ENCODE data around the gene MMEL1.

The MMEL1 gene

GRCh38 chr1:2548068-2548589 lies 84.7 kb downstream of the MMEL1 start:
- Histone ChIP-seq H3K4me3 (replicated peaks; ENCODE audit: insufficient read depth, low read length) (peak overlapping the region; percentile 69), H3K27ac (replicated peaks) (peak overlapping the region; percentile 91), H3K27me3 (ENCODE audit: insufficient read depth, poor library complexity, severe bottlenecking) (no peaks in the 10 kb centered on the region)
- TF ChIP-seq, protein P1, sequence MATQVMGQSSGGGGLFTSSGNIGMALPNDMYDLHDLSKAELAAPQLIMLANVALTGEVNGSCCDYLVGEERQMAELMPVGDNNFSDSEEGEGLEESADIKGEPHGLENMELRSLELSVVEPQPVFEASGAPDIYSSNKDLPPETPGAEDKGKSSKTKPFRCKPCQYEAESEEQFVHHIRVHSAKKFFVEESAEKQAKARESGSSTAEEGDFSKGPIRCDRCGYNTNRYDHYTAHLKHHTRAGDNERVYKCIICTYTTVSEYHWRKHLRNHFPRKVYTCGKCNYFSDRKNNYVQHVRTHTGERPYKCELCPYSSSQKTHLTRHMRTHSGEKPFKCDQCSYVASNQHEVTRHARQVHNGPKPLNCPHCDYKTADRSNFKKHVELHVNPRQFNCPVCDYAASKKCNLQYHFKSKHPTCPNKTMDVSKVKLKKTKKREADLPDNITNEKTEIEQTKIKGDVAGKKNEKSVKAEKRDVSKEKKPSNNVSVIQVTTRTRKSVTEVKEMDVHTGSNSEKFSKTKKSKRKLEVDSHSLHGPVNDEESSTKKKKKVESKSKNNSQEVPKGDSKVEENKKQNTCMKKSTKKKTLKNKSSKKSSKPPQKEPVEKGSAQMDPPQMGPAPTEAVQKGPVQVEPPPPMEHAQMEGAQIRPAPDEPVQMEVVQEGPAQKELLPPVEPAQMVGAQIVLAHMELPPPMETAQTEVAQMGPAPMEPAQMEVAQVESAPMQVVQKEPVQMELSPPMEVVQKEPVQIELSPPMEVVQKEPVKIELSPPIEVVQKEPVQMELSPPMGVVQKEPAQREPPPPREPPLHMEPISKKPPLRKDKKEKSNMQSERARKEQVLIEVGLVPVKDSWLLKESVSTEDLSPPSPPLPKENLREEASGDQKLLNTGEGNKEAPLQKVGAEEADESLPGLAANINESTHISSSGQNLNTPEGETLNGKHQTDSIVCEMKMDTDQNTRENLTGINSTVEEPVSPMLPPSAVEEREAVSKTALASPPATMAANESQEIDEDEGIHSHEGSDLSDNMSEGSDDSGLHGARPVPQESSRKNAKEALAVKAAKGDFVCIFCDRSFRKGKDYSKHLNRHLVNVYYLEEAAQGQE (IDR thresholded peaks at IDR 0.05; ENCODE audit: insufficient replicate concordance, low read depth), result no peak
- TF ChIP-seq POLR2AphosphoS5 (IDR thresholded peaks at IDR 0.05; ENCODE audit: low read depth) (no peak), CTCF (IDR thresholded peaks at IDR 0.05; ENCODE audit: insufficient read depth, low read length) (peak; percentile 91), GABPA (IDR thresholded peaks at IDR 0.05; ENCODE audit: low read depth) (no peak), SPI1 (IDR thresholded peaks at IDR 0.05; ENCODE audit: borderline replicate concordance, low read depth) (peak; percentile 36; the same call in 1 of the 2 replicates)
- DNase-seq (ENCODE audit: low read depth in 1 of 2, low spot score in 1 of 2), result peak in 1 of 2 experiments; percentile 88

DNA sequence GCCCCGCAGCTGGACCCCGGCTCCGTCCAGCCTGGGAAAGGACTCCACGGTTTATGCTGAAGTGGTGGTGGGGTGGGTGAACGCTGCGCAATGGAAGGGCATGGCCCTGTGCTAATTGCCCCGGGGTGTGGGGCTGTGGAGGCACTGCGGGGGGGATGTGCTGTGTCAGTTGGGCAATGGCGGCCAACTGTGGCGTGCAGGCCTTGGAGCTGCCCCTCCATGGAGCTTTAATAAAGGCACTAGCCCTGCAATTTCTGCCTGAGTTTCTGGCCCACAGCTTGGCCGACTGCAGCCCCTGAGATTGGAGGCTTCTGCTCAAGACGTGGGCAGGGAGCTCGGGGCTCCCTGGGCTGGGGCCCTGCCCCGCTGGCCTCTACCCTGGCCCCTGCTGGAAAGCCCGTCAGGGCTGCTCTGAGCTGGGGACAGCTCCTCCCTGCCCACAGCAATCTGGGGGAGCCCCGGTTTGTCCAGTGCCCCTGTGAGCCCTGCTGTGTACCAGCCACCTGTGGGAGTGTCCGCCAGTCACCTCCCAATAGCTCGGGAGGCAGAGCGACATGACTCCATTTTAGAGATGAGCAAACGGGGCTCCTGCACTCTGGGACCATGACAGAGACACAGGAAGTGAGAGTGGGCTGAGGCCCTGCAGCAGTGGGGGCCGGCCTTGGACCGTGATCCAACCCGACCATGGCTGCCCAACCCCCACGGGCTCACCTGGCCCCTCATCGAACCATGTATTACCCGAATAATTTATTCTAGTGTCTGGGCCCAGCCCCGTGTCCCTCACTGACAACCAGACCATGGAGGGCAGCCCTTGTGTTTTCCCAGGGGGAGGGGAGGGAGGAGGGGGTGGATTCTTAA lies 85.4 kb downstream of the MMEL1 start:
- TF ChIP-seq SPI1 (IDR thresholded peaks at IDR 0.05; ENCODE audit: borderline replicate concordance, low read depth), result no peak
- no peak for TF ChIP-seq GABPA (IDR thresholded peaks at IDR 0.05; ENCODE audit: low read depth)
- TF ChIP-seq, protein P1 (IDR thresholded peaks at IDR 0.05; ENCODE audit: insufficient replicate concordance, low read depth), result no peak
- Histone ChIP-seq H3K27me3 (ENCODE audit: insufficient read depth, poor library complexity, severe bottlenecking) (no peaks in the 10 kb centered on the region), H3K27ac (replicated peaks) (peak overlapping the region; percentile 91), H3K4me3 (replicated peaks; ENCODE audit: insufficient read depth, low read length) (peak overlapping the region; percentile 69)
- DNase-seq (ENCODE audit: low read depth in 1 of 2, low spot score in 1 of 2), result peak in 1 of 2 experiments; percentile 26

DNA sequence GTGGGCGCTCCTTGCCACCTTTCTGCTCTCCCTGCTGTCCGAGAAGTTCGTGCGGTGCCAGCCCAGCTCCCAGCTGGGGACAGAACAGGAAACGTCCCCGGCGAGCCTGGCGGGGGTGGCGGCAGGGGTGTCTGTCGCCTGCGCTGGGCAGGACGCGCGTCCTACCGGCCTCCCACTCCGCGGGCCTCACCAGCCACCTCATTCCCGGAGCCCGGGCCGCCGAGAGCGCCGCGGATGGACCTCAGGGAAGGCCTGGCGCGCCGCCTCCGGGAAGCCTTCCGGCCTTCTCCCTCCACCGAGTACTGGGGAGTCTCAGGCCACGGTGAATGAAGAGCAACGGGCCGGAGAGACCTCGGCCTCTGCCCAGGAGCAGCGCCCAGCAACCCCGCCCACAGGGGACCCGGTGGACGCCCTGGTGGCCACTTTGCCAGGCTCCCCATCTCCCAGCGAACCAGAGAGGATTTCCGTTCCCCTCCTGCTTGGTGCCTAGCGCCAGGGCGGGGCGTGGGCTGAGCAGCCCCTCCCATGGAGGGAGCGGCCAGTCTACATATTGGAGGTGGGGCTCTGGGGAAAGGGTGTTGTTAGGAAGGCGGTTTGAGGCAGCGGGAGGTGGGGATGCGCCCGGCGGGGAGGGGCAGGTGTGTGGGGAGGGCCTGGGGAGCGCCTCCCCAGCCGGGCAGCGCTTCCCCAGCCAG lies 86.2 kb downstream of the MMEL1 start:
- H3K27ac ChIP-seq (replicated peaks), result peak overlapping the region; percentile 91
- peak overlapping the region; percentile 69 for H3K4me3 ChIP-seq (replicated peaks; ENCODE audit: insufficient read depth, low read length)
- no peak; the same call in none of the 2 replicates for TF ChIP-seq POLR2AphosphoS5 (IDR thresholded peaks at IDR 0.05; ENCODE audit: low read depth)
- no peak for TF ChIP-seq GABPA (IDR thresholded peaks at IDR 0.05; ENCODE audit: low read depth)
- TF ChIP-seq, protein P1 (IDR thresholded peaks at IDR 0.05; ENCODE audit: insufficient replicate concordance, low read depth), result no peak
- no peak for TF ChIP-seq SPI1 (IDR thresholded peaks at IDR 0.05; ENCODE audit: borderline replicate concordance, low read depth)
- no peak for TF ChIP-seq CTCF (IDR thresholded peaks at IDR 0.05; ENCODE audit: insufficient read depth, low read length)
- DNase-seq (ENCODE audit: low read depth in 1 of 2, low spot score in 1 of 2), result peak; percentile 87 to 92
- no peaks in the 10 kb centered on the region for H3K27me3 ChIP-seq (ENCODE audit: insufficient read depth, poor library complexity, severe bottlenecking)
